ENCODE data around the gene PRKCQ.

Gene PRKCQ

GRCh38 chr10:6518791-6519429 lies 61.2 kb downstream of the PRKCQ start:
- peak; percentile 33 for DNase-seq

GRCh38 chr10:6516929-6517284 lies 63.2 kb downstream of the PRKCQ start:
- peak; percentile 45 for DNase-seq

- DNase-seq = no peak
Observed at GRCh38 chr10:6516281-6516928, 63.7 kb downstream of the PRKCQ start.

- no peak for DNase-seq
Observed at GRCh38 chr10:6514844-6515780, 65.0 kb downstream of the PRKCQ start.

GRCh38 chr10:6514180-6514579 lies 65.9 kb downstream of the PRKCQ start:
- DNase-seq = no peak

GRCh38 chr10:6513476-6513875 lies 66.6 kb downstream of the PRKCQ start:
- peak; percentile 59 for DNase-seq

- DNase-seq = no peak
Observed at GRCh38 chr10:6512182-6512581, 67.9 kb downstream of the PRKCQ start.

- DNase-seq = no peak
Observed at GRCh38 chr10:6511347-6511746, 68.7 kb downstream of the PRKCQ start.

GRCh38 chr10:6507311-6507710 lies 72.8 kb downstream of the PRKCQ start:
- DNase-seq = peak; percentile 36

- no peak for DNase-seq
Observed at GRCh38 chr10:6505300-6505699, 74.8 kb downstream of the PRKCQ start.

- no peak for DNase-seq
Observed at GRCh38 chr10:6504296-6504695, 75.8 kb downstream of the PRKCQ start.

GRCh38 chr10:6503171-6503570 lies 76.9 kb downstream of the PRKCQ start:
- DNase-seq = no peak

- DNase-seq = no peak
Observed at GRCh38 chr10:6501931-6502330, 78.1 kb downstream of the PRKCQ start.

GRCh38 chr10:6499974-6500373 lies 80.1 kb downstream of the PRKCQ start:
- DNase-seq = no peak

GRCh38 chr10:6498771-6499170 lies 81.3 kb downstream of the PRKCQ start:
- DNase-seq = peak; percentile 82

- DNase-seq = no peak
Observed at GRCh38 chr10:6497620-6498019, 82.5 kb downstream of the PRKCQ start.

GRCh38 chr10:6494936-6495592 lies 85.0 kb downstream of the PRKCQ start:
- DNase-seq = peak; percentile 83

- no peak for DNase-seq
Observed at GRCh38 chr10:6494442-6494819, 85.6 kb downstream of the PRKCQ start.

GRCh38 chr10:6493521-6494441 lies 86.3 kb downstream of the PRKCQ start:
- peak; percentile 64 for DNase-seq

- DNase-seq = peak; percentile 18
Observed at GRCh38 chr10:6492896-6493295, 87.2 kb downstream of the PRKCQ start.

- peak; percentile 85 for DNase-seq
Observed at GRCh38 chr10:6491841-6492609, 88.1 kb downstream of the PRKCQ start.

Data from CD4-positive, alpha-beta T cell treated with Interleukin-17A for 1 hour (primary cell).